Suprapubic skin (tissue), 4 donors: Measurements from ENCODE around the gene SAMD11.

ENCODE experiments used
- CTCF ChIP-seq, 2 donors: fragments of 200-600 bp in 1 of 2; fragments of 450-650 bp in 1 of 2; sonication (generic) in 1 of 2; IDR thresholded peaks; one replicate each; pipeline ENCODE4 v1.5.1; 2016 to 2019; ENCODE audit warnings: antibody characterized with exemption in 2 of 2, mild to moderate bottlenecking in 1 of 2, moderate library complexity in 1 of 2
- POLR2A ChIP-seq, 2 donors: fragments of 450-650 bp; IDR thresholded peaks; one replicate each; pipeline ENCODE4 v1.6.1; 2017; ENCODE audit warnings: antibody characterized with exemption in 2 of 2, mild to moderate bottlenecking in 2 of 2, moderate library complexity in 2 of 2
- POLR2AphosphoS5 ChIP-seq, 3 donors: sonication (generic); formaldehyde crosslinking; IDR thresholded peaks; one replicate each; pipeline ENCODE4 v1.6.1; 2017; ENCODE audit warnings: antibody characterized with exemption in 3 of 3

- TF ChIP-seq CTCF (IDR thresholded peaks at IDR 0.05) (no peak), POLR2A (IDR thresholded peaks at IDR 0.05) (no peak), POLR2AphosphoS5 (IDR thresholded peaks at IDR 0.05) (no peak)
These were observed 5.3 kb downstream of the SAMD11 start for GRCh38 chr1:928825-929661.
